GM18508 (cell line): ENCODE data around the gene IRF2BP2.
A peak's percentile ranks its signal among the peaks of the same experiment; 100 is the strongest.

Source experiments
- ATAC-seq: cut with Tn5 transposase; IDR thresholded peaks from one replicate; pipeline ENCODE4 v1.9.1; 2021; ENCODE audit warnings: moderate number of reproducible peaks; ENCODE audit not compliant: insufficient read depth, unreplicated experiment

Gene IRF2BP2

DNA sequence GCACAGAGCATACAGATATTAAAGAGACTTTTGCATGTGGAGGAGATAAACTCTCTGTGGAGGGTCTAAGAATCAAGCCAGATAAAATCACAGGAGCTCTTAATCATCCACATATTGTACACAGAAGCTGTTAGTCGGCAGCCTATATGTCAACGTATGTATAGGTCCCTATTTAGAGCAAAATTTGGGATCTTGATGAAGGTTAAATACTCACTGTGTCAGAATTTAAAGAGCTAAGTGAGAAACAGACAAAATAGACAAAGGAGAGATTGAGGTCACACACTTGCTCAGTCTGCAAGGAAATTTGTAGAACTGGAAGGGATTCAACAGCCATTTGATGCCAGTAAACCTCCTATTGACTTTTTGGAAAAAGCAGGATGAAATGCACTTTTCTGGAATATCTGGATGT lies 4.1 kb upstream of the IRF2BP2 start:
- no peak for ATAC-seq

DNA sequence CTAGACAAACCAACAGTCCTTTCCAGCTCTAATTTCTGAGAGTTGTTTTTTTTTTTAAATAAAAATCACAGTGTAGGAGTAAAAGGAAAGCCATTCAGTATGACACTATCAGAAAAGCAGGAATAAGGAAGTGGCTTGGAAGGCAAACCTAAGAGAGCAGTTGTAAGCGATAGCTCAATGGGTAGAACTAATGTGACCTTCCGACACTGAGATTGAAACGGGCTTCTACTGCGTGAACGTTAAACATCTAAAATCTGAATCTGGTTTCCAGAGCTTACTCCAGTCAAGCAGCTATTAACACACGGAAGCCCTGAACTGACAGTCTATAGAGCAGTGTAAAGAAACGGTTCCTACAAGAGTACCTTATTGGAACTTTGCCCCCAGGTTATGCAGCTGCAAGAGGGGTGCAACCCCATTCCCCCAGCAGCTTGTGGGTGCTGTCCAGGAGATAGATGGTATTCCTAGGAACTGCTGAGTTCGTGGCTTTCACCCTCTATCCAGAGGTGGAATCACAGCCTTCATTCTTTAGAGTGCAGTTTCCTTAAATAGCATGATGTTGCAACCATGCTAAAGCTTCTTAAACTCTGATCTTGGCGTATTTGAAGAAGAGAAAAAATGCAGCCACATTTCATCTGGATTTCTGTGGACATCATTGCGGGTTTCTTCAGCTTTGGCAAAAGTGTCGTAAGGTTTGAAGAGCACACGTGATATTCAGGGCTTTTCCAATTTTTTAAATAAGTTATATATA lies 3.3 kb upstream of the IRF2BP2 start:
- ATAC-seq: no peak

DNA sequence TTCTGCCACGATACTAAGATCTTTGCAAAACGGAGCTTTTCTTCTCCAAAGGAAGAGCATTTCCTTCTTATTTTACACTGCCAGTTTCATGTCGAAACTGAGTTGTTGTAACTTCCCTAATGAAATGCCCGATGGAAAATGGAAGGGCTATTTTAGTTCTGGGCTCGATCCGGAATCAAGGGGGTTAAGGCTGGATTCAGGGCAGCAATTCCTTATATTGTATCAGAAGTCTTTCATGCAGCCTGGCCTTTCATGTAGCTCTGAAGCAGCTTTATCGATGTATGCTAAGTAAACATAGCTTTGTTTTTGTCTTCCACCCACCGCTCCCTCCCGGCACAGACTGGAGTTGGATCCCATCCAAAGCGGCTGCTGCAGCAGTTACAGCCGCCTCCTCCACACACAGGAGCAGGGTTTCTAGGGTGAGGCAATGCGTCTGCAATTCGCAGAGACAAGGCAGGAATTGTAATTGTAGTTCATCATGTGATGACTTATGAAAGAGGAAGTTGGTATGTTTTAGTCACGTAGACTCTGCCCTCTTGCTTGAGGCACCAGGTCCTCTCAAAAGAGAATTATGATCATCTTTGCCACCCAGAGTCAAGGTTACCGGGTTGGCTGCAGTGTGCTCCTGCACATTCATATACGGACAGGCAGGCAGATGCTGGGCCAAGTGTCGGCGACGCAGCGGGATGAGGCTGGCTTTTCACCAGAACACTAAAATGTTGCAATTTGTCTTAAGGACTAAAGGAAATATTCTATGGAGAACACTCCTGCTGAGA lies 2.6 kb upstream of the IRF2BP2 start:
- peak; percentile 28 for ATAC-seq

DNA sequence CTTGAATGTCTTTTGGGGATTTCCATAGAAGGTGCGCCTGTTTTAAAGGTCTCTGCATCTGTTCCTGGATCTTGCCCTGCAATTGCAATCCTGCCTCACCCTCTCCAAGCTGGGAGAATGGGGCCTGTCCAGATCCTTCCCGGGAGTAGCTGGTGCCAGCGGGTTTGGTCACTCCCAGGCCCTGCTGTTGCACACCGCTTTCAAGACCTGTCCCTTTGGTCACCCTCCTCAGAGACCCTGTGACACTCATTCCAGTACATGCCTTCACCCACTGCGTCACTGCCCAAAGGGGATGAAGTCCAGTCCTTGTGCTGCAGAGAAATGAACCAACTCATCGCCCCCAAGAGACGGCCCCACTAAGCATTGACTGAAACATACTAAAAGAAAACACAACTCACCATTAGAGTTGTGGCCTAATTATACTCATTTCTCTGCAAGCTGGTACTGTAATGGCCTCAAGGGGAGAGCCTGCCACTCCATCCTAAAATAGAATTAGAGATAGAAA lies 1.9 kb upstream of the IRF2BP2 start:
- no peak for ATAC-seq

DNA sequence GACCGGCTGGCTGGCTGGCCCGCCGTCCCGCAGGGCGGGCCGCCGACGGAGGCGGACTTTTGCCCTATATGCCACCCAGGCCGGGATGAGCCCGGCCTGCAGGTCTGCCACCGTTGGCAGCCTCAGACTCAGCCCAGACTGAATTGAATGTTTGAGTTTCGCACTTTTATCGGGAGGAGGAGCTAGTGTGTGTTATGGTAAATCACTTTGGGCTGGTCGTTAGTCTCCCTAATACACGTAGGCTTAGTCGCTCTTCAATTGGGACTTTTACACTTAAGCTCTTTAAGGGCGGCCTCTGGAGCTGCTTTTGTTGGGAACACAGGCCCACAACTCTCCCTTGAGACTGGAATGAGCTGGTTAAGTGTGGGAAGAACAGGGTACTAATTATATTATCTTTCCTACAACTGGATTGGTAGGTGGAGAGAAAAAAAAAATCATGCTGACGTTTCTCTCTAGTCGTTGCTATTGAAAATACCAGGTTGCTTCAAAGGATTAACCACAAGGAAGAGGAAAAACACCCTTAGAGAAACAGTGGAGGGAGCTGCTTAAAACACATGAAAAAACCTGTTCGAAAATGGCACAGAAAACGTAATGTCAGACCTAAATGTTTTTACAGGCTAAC lies 1.4 kb upstream of the IRF2BP2 start:
- no peak for ATAC-seq

DNA sequence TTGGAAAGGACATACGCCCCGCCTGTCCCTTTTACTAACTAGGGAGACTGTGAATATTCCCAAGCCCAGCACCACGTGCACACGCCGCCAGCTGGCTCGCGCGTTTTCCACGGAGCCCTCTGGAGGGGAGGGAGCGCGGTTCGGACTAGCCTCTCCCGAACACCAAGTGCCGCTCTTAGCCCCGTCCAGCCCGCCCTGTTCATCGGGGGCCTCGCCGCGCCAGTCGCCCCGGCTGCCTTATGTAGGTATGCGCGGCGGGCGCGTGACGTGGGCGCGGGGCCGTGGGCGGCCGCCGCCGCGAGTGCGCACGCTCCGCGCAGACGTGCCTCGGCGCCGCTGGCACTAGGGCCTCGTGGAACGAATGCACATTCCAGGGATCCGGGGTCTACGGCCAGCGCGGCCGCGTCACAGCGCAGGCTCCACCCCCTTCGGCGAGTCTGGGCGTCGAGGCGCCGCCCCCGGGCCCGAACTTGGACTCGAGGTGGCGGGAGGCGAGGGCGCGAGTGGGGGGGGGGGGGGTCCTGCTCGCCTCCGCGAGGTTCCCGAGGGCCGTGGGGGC lies 767 bp upstream of the IRF2BP2 start:
- ATAC-seq: peak; percentile 28

DNA sequence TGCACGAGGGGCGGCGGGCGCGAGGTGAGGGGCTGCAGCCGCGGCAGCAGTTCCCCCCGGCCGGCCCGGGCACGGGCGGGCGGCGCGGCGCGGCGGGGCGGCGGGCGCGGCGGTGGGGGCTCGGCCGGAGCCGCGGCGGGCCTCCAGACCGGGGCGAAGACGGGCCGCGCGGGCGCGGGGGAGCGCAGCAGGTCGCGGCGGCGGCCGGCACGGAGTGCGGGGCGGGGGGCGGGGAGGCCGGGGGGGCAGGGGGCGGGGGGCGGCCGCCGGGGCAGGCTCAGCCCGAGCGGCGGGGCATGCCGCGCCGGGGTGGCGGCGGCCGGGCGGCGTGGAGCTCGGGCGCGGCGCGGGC lies 311 bp downstream of the IRF2BP2 start:
- ATAC-seq: no peak

DNA sequence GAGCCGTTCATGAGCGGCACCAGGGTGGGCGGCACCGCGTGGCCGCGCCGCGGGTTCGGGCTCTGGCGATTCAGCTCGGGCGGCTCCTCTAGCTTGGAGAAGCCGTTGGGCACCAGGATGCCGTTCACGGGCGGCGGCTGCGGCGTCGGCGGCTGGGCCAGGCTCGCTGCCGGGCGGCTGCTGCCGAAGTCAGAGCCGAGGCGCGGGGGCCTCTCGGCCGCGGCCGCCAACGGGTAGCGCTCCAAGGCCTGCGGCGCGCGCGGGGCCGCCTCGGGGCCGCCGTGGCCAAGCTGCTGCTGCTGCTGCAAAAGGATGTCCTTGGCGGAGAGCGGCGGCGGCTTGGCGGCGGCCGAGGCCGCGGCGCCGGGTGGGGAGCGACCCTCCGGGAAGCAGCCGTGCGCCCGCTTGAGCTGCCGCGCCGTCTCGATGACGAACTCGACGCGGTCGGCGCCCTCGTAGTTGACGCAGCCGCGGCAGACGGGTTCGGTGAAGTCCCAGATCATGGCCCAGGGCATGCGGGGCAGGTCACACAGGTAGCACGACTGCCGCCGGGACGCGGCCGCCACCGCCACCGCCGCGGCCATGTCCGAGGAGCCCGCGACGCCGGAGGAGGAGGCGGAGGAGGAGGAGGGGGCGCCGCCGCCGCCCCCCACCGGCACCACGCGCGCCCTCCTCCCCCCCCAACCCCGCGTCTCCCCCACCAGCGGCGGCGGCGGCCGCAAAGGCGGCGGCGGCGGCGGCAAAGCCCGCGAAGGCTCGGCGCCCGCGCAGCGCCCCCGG lies 877 bp downstream of the IRF2BP2 start:
- ATAC-seq: no peak

DNA sequence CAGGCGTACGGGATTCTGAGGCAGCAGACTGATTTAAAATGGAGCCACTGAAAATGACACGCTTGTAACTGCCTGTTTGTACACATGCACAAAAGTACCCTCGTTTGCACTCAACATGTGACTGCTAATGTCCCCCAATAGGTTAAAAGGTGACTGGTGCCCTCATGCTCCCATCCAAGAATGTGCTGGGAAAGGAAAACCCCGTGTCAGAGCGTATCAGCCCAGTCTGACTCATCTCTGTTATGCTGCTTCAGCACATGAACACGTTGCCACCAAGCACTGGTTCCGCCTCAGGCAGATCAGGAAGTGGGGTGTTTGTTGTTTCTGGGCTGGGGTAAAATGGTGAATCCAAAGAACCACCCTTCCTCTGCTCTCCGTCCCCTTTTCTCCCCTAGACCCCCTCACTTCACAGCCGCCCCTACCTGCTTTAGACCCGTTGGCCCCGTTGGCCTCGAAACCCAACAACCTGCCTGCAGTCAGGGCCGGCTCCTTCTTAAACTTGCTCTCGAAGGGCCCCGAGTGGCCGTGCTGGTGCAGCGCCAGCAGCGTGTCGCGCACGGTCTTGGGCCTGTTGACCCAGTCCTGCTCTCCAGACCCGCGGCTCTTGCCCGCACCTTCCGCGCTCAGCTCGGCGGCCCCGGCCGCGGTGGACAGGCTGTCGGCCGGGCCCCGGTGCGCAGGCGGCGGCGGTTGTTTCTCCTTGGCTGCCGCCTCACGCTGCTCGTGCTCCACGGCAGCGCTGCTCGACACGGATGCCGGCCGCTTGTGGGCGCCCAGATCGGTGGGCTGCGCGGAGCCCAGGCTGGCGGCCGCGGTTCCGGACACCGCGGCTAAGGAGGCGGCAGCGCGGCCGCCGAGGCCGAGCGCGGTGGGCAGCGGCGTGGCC lies 1.7 kb downstream of the IRF2BP2 start:
- no peak for ATAC-seq

DNA sequence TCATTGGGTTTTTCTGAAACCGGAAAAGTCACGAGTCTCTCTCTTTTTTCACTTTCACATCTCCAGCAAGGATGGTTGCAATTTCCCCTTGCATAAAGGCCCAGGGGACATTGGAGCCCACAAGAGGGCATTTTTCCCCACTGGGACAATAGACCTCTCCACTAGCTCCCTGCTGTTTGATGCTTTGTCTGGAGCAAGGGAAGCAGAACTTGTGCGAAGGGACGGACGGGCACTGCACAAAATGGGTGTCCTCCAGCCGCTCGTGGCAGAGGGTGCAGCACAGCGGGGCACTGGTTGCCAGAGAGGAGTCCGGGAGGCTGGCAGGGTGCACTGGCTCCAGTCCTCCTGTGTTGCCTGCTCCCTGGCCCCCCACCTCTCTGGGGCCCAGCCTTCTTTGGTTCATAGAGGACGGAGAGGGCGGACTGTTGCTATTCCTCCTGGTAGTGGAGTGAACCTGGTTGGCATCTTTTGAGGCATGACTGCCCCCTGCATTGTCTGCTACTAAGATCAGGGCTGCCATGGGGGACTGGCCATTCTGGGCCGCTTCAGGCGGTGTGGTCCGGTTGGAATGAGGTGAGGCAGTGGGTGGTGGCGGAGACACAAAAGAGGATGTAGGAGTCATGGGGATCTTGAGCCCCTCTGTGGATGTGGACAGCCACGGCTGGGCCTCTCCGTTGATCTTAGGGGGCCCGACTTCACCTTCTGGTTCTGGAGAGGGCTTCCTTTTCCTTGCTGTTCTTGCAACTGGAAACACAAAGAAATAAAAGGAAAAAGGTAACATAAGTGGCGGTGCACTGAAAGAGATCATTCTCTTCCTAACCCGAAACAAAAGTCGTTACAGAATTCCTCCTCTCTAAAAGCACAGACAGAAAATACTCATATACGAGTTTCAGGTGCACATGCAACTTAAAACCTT lies 2.6 kb downstream of the IRF2BP2 start:
- no peak for ATAC-seq

DNA sequence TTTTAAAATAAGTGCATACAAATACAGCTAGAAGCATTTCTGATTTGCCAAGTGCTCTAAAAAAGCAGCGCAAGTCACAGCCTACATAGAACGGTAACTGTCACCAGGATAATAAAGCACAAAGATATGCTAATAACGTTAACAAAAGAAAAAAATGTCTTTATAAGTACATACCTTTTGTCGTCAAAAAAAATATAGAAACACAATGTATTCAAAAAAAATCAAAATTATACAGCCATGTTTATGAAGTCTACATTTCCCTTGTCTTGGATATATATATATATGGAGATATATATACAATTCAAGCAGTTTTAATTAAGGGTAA lies 3.2 kb downstream of the IRF2BP2 start:
- no peak for ATAC-seq

DNA sequence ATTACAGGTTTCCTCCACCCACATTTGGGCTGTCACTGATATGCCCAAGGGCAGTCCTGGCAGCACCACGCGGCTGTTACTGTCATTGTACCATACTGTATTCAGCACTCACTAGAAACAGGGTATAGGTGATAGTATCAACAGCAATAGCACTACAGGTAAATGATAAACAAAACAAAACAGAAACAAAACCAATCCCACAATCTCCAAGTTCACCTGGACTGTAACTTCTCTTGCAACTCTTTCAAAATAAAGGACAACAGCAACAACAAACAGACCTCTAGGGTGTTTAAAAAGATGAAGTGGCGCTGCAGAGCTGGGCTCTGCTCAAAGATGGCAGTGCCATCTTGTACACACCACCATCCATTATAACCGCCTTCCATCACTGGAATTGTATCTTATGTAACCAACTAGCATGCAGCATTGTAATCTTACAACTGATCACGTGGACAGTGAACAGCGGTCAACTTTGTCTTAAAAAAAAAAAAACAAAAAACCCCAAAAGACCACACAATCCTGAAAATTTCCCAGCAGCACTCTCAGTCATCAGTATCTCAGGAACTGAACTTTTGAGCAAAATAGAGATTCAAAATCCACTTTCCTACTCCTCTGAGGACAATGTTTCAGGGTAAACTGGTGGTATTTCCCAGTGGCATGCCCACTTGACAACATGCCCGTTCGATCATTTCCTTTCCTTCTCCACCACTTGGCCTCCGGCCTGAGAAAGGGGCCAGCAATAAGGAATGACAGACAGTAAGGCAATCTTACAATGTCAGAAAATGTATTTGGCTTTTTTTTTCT lies 3.8 kb downstream of the IRF2BP2 start:
- no peak for ATAC-seq

DNA sequence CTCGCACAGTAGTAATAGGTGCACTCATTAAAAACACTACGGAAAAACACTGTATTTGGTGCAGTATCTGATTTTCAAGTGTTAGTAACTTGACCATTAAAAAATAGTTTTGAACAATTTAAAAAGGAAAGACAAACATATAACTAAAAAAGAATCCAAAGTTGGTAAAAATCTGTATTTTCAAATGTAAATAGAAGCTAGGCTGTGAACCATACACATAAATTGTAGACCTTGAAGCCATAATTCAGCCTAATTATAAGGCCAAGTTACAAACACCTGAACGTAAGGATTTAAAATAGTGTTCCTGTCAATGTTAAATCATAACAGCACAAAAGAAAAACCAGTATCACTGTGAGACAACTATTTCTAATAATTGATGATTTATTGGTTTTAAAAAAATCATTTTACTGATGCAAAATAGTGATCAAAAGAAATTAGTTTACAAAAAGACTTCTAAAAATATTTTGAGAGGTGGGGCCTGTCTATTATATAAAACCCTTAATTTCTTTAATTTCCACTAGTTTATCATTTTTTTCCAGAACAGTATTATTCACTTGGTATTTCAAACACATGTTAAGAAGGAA lies 4.5 kb downstream of the IRF2BP2 start:
- ATAC-seq: no peak

DNA sequence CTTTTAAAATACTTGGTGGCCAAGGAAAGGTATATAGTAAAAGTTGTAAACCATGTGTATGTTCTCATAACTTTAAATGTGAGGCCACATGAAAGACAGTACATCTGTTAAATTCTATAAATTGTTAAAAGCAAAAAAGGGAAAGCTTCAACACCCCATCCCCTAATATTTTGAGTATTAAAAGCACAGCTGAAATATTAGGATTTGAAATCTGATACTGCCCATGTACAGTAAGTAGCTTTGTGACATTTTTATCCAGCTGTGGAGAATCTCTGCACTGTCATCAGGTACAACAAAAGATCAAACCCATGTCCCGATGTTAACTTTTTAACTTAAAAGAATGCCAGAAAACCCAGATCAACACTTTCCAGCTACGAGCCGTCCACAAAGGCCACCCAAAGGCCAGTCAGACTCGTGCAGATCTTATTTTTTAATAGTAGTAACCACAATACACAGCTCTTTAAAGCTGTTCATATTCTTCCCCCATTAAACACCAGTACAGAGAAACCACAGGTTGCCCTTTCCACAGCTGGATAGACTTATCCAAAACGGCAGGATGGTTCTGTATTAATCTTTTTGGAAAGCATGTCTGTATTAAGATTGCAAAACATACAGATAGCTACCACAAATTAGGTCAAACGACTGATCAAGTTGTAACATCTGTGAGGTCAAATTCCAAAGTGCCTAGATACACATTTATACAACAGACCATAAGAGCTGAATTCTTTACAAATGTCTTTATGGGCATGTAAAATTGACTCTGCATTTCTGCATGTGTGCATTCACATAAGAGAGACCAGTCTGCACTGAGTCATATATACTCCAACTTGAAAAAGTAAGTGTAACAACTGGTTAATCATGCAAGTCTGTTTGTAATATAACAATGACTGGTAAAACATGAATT lies 5.2 kb downstream of the IRF2BP2 start:
- no peak for ATAC-seq

DNA sequence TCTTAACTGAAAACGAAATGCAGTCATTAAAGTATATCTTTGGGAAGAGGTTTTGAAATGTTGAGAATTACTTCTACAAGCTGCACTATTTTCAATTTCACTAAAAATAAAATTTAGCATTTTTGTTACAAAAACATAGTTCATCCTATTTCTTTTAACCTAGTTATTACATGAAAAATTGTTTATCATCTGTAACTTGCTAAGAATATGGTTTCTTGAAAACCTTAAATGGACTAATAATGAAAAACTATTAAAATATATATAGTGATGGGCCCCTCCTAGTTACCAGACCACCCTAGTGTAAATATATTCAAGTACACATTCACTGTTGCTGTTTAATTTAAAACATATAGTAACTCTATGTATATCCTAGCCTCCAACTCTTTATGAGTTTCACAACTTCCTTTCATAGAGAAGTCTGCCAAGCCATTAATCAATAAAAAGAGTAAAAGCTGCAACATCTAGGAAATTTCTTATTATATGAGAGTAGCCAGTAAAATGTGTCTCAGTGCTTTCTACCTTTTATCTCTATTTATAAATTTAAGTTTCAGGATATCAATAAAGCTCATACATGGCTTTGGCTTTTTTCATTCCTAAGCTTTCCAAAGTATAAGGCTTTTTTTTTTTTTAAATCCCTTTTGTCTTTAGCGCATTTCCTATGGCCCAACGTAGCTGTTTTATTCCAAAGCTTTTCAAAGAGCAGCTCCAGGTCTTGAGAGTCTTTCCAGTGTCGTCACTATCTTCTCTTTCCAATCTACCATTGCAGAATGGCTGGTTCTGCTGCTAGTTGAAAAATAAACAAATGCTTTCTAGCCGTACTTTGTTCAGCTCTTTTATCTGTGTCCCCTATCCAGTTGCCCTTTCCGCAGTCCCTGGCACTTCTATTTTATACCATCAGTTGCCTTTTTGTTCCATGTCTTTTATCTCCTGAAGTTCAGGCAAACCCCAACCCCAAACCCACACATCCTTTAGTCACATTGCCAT lies 6.5 kb downstream of the IRF2BP2 start:
- no peak for ATAC-seq
